Colonic mucosa (tissue), 4 donors: ENCODE results near the gene WAPL. TPM values are rescaled to one million over a fixed set of nuclear protein-coding genes. Genes with fewer than 3 reads are reported as not detected.
"Not testable (repeated sequence)": the region's sequence is repeated elsewhere in the genome, so short reads cannot be mapped to it uniquely, and the experiment has no call there.

Experiments used
- DNase-seq: peaks from one replicate; pipeline ENCODE4 v3.0.0-alpha.2; 2020
- H3K27ac ChIP-seq: fragments of 200-600 bp; one replicate; pipeline ENCODE4 v1.8.0; 2021
- H3K27me3 ChIP-seq: fragments of 200-600 bp; one replicate; pipeline ENCODE4 v1.8.0; 2021
- H3K36me3 ChIP-seq: fragments of 200-600 bp; one replicate; pipeline ENCODE4 v1.8.0; 2021
- H3K4me1 ChIP-seq: fragments of 200-600 bp; one replicate; pipeline ENCODE4 v1.8.0; 2021; ENCODE audit warnings: mild to moderate bottlenecking
- H3K4me3 ChIP-seq: fragments of 200-600 bp; one replicate; pipeline ENCODE4 v1.8.0; 2021
- H3K9ac ChIP-seq, 2 donors: one replicate each; pipeline ENCODE4 v1.7.0; 2013; ENCODE audit warnings: control low read depth in 2 of 2, low read depth in 2 of 2, low read length in 2 of 2
- H3K9me3 ChIP-seq: fragments of 200-600 bp; one replicate; pipeline ENCODE4 v1.8.0; 2021
- intact Hi-C: fragments of 100-400 bp; cut with DNase I; formaldehyde crosslinking; loops from one replicate; pipeline ENCODE4 v1.14.1; 2022
- total RNA-seq, 2 donors: library from RNA; stranded (reverse); fragmentation: NEBNext Ultra II Directional in 1 of 2; extraction: Animal tissue kit (Norgen Biotek cat#: 25700) in 1 of 2; gene quantifications; one replicate each; pipeline ENCODE4 v1.2.1, GENCODE V29; 2021
- TF ChIP-seq, protein P1 (sequence below): fragments of 200-600 bp; IDR thresholded peaks from one replicate; pipeline ENCODE4 v1.8.0; 2022; ENCODE audit warnings: antibody characterized with exemption, mild to moderate bottlenecking
- donor health status: healthy.
- donor health status: DM: no; HTN: no; CAD: no.
- donor health status: DM: no; HTN: no; CAD: no.

WAPL gene
- total RNA-seq, 2 donors from 2014 or later = 32.7 to 33.9 TPM

DNA sequence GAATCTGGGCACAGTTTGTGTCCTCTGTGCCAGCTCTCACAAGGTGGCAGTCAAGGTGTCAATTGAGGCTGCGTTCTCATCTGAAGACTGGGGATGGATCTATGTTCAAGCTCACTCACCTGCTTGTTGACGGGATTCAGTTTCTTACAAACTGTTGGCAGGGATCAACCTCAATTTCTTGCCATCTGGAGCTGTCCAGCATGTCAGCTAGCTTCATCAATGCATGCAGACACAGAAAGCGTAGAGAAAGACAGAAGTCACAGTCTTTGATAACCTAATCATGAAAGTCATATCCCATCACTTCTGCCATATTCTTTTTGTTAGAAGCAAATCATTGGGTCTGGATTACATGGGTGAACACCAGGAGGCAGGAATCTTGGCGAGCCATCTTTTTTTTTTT is 32.0 kb upstream of the WAPL start:
- Histone ChIP-seq H3K27ac (no peak overlapping the region), H3K4me1 (no peaks in the 10 kb centered on the region), H3K27me3 (no peaks in the 10 kb centered on the region), H3K9me3 (no peaks in the 10 kb centered on the region), H3K36me3 (no peaks in the 10 kb centered on the region), H3K4me3 (no peak overlapping the region), H3K9ac (no peak overlapping the region)
- TF ChIP-seq, protein P1, sequence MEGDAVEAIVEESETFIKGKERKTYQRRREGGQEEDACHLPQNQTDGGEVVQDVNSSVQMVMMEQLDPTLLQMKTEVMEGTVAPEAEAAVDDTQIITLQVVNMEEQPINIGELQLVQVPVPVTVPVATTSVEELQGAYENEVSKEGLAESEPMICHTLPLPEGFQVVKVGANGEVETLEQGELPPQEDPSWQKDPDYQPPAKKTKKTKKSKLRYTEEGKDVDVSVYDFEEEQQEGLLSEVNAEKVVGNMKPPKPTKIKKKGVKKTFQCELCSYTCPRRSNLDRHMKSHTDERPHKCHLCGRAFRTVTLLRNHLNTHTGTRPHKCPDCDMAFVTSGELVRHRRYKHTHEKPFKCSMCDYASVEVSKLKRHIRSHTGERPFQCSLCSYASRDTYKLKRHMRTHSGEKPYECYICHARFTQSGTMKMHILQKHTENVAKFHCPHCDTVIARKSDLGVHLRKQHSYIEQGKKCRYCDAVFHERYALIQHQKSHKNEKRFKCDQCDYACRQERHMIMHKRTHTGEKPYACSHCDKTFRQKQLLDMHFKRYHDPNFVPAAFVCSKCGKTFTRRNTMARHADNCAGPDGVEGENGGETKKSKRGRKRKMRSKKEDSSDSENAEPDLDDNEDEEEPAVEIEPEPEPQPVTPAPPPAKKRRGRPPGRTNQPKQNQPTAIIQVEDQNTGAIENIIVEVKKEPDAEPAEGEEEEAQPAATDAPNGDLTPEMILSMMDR = no peak
- DNase-seq = no peak
- intact Hi-C loops = no loop called here

GRCh38 chr10:86553213-86553612 is 31.6 kb upstream of the WAPL start:
- Histone ChIP-seq H3K27me3 (no peaks in the 10 kb centered on the region), H3K9me3 (no peaks in the 10 kb centered on the region), H3K9ac (no peak overlapping the region), H3K4me1 (no peaks in the 10 kb centered on the region), H3K4me3 (no peak overlapping the region), H3K27ac (no peak overlapping the region), H3K36me3 (no peaks in the 10 kb centered on the region)
- intact Hi-C loops = no loop called here
- DNase-seq = no peak
- TF ChIP-seq, protein P1 = no peak

GRCh38 chr10:86547296-86547695 is 25.7 kb upstream of the WAPL start:
- DNase-seq = no peak
- H3K27me3 ChIP-seq = no peaks in the 10 kb centered on the region

DNA sequence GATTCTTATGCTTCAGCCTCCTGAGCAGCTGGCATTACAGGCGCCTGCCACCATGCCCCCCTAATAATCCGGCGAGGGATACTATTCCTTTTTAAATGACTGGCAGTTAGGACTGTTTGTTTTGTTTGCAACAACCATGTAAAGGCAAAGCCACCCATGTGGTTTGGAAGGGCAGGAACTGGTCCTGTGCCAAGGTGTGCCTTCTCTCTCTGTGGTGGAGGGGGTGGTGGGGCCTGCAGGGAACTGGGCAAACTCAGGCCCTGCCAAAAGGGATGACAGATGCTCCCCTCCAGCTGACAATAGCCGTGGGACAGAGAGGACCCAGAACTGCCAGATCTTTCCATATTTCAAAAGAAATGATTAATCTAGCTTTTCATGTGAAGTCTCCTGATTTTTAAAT is 23.5 kb upstream of the WAPL start:
- Histone ChIP-seq H3K27ac (no peak overlapping the region), H3K36me3 (no peaks in the 10 kb centered on the region), H3K9ac (no peak overlapping the region), H3K9me3 (no peaks in the 10 kb centered on the region), H3K4me3 (no peak overlapping the region), H3K27me3 (no peaks in the 10 kb centered on the region), H3K4me1 (no peaks in the 10 kb centered on the region)
- intact Hi-C loops = no loop called here
- DNase-seq = no peak
- TF ChIP-seq, protein P1 = no peak

More at GRCh38 chr10:86547296-86547695, 25.7 kb upstream of the WAPL start:
- no peaks in the 10 kb centered on the region for H3K9me3 ChIP-seq
- intact Hi-C loops = no loop called here
- H3K4me3 ChIP-seq = no peak overlapping the region
- H3K4me1 ChIP-seq = no peaks in the 10 kb centered on the region
- H3K9ac ChIP-seq = no peak overlapping the region
- TF ChIP-seq, protein P1 = no peak
- H3K27ac ChIP-seq = no peak overlapping the region
- no peaks in the 10 kb centered on the region for H3K36me3 ChIP-seq

GRCh38 chr10:86540016-86540415 is 18.4 kb upstream of the WAPL start:
- Histone ChIP-seq H3K4me3 (no peak overlapping the region), H3K27ac (no peak overlapping the region), H3K27me3 (no peaks in the 10 kb centered on the region), H3K4me1 (peaks cover 2% of the 10 kb centered on the region), H3K9me3 (no peaks in the 10 kb centered on the region), H3K36me3 (no peaks in the 10 kb centered on the region), H3K9ac (no peak overlapping the region)
- no peak for DNase-seq
- intact Hi-C loops = no loop called here
- TF ChIP-seq, protein P1 = no peak

- Histone ChIP-seq H3K9me3 (no peaks in the 10 kb centered on the region), H3K36me3 (no peaks in the 10 kb centered on the region), H3K4me1 (peaks cover 4% of the 10 kb centered on the region), H3K9ac (no peak overlapping the region), H3K27me3 (no peaks in the 10 kb centered on the region), H3K27ac (no peak overlapping the region), H3K4me3 (no peak overlapping the region)
- intact Hi-C loops = no loop called here
- TF ChIP-seq, protein P1 = no peak
- peak; percentile 25 for DNase-seq
Measured at GRCh38 chr10:86538547-86538946, 17.0 kb upstream of the WAPL start.

DNA sequence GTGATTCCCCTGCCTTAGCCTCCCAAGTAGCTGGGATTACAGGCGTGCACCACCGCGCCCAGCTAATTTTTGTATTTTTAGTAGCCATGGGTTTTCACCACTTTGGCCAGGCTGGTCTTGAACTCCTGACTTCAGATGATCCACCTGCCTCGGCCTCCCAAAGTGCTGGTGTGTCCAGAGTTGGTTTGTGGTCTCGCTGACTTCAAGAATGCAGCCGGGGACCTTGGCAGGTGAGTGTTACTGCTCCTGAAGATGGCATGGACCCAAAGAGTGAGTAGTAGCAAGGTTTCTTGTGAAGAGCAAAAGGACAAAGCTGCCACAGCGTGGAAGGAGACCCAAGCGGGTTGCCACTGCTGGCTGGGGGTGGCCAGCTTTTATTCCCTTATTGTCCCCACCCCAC is 16.4 kb upstream of the WAPL start:
- H3K4me3 ChIP-seq, DNase-seq, H3K27ac ChIP-seq, H3K4me1 ChIP-seq, H3K27me3 ChIP-seq, H3K9ac ChIP-seq, H3K9me3 ChIP-seq, H3K36me3 ChIP-seq, intact Hi-C loops: not testable (repeated sequence)
